DOHH2 (cell line): ENCODE measurements around the gene IFNA5.

Experiments
- H3F3A ChIP-seq: fragments of 200-600 bp; sonication (generic), shearing (Covaris generic); 2 replicates; pipeline ENCODE4 v1.6.0; 2016; ENCODE audit warnings: antibody characterized with exemption, mild to moderate bottlenecking; ENCODE audit not compliant: control insufficient read depth, insufficient read depth
- H3K27ac ChIP-seq: fragments of 200-600 bp; sonication (generic); 2 replicates; pipeline ENCODE4 v1.5.1; 2014; ENCODE audit warnings: low read depth, mild to moderate bottlenecking, low read length, moderate library complexity
- H3K27me3 ChIP-seq: fragments of 200-600 bp; sonication (generic); 2 replicates; pipeline ENCODE4 v1.6.1; 2014; ENCODE audit warnings: mild to moderate bottlenecking, low read length, mixed read lengths; ENCODE audit not compliant: control insufficient read depth
- H3K36me3 ChIP-seq: fragments of 200-600 bp; sonication (generic); 2 replicates; pipeline ENCODE4 v1.6.1; 2014; ENCODE audit warnings: mild to moderate bottlenecking, low read length, moderate library complexity, mixed read lengths; ENCODE audit not compliant: control insufficient read depth
- H3K4me1 ChIP-seq: fragments of 200-600 bp; sonication (generic); 2 replicates; pipeline ENCODE4 v1.6.1; 2014; ENCODE audit warnings: mild to moderate bottlenecking, low read length, mixed read lengths; ENCODE audit not compliant: control insufficient read depth
- H3K4me2 ChIP-seq: fragments of 200-600 bp; sonication (generic); 2 replicates; pipeline ENCODE4 v1.6.0; 2014; ENCODE audit warnings: mild to moderate bottlenecking, low read length, moderate library complexity
- H3K4me3 ChIP-seq: fragments of 200-600 bp; sonication (generic); 2 replicates; pipeline ENCODE4 v1.5.1; 2014; ENCODE audit warnings: mild to moderate bottlenecking, low read length, mixed read lengths
- H3K79me2 ChIP-seq: fragments of 200-600 bp; sonication (generic); 2 replicates; pipeline ENCODE4 v1.6.1; 2014; ENCODE audit warnings: mild to moderate bottlenecking, low read length, mixed read lengths; ENCODE audit not compliant: control insufficient read depth
- H3K9me2 ChIP-seq: fragments of 200-600 bp; sonication (generic); replicated peaks from 2 replicates; pipeline ENCODE4 v1.6.1; 2014; ENCODE audit warnings: mild to moderate bottlenecking, low read length, mixed read lengths; ENCODE audit not compliant: control insufficient read depth
- H3K9me3 ChIP-seq: fragments of 200-600 bp; sonication (generic); 2 replicates; pipeline ENCODE4 v1.6.1; 2014; ENCODE audit warnings: antibody characterized with exemption, low read length, mixed read lengths; ENCODE audit not compliant: control insufficient read depth, insufficient read depth
- H4K20me1 ChIP-seq: fragments of 200-600 bp; sonication (generic); 2 replicates; pipeline ENCODE4 v1.6.0; 2014; ENCODE audit warnings: low read depth, mild to moderate bottlenecking, antibody characterized with exemption, low read length, moderate library complexity; ENCODE audit not compliant: control insufficient read depth, insufficient read depth
- EZH2phosphoT487 ChIP-seq: fragments of 200-600 bp; sonication (generic); IDR thresholded peaks from 2 replicates; pipeline ENCODE4 v1.6.1; 2017; ENCODE audit warnings: borderline replicate concordance, mild to moderate bottlenecking, antibody characterized with exemption, low read length, moderate library complexity, mixed read lengths
- TF ChIP-seq, protein P1 (sequence below): fragments of 200-600 bp; sonication (generic); IDR thresholded peaks from one replicate; pipeline ENCODE4 v1.5.1; 2014; ENCODE audit warnings: antibody characterized with exemption, mild to moderate bottlenecking, low read depth, low read length; ENCODE audit not compliant: poor library complexity, severe bottlenecking

The IFNA5 gene

DNA sequence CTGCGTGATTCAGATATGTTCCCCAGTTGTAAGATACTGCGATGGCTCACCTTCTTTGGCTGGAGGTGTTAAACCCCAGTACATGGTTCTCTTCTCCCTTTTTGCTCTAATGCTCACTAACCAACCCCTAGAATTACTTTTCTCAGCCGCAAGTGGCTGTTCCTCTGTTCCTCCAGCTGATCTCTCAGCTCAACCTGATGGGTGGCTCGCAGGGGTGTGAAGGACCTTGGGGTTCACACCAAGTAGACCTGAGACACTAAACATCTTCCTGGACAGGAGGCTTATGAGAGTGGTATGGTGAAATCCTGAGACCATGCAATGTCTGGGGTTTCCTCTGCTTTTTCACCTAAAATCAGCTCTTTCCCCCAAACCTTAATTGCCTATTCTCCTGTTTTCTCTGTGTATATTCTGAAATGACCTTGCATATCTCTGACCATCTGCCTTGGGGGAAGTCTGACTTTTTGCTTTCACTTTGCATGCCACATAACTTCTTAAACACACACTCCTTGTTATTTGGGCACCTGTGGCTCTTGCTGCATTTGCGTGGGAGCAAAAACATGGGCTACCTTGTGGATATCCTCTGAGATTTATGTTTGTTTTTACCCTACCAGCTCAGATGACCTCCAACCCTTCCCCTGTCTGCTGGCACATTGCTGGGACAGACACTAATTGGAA lies 49.4 kb downstream of the IFNA5 start:
- Histone ChIP-seq H3K27me3 (peaks cover 37% of the 10 kb centered on the region), H3K4me2 (no peak overlapping the region)

More for the DNA sequence above, 49.4 kb downstream of the IFNA5 start:
- H3K4me1 ChIP-seq, result peaks cover 4% of the 10 kb centered on the region
- no peaks in the 10 kb centered on the region for H3K79me2 ChIP-seq
- no peaks in the 10 kb centered on the region for H3K9me2 ChIP-seq
- no peaks in the 10 kb centered on the region for H3F3A ChIP-seq
- no peaks in the 10 kb centered on the region for H3K9me3 ChIP-seq
- no peak for TF ChIP-seq EZH2phosphoT487
- TF ChIP-seq, protein P1, sequence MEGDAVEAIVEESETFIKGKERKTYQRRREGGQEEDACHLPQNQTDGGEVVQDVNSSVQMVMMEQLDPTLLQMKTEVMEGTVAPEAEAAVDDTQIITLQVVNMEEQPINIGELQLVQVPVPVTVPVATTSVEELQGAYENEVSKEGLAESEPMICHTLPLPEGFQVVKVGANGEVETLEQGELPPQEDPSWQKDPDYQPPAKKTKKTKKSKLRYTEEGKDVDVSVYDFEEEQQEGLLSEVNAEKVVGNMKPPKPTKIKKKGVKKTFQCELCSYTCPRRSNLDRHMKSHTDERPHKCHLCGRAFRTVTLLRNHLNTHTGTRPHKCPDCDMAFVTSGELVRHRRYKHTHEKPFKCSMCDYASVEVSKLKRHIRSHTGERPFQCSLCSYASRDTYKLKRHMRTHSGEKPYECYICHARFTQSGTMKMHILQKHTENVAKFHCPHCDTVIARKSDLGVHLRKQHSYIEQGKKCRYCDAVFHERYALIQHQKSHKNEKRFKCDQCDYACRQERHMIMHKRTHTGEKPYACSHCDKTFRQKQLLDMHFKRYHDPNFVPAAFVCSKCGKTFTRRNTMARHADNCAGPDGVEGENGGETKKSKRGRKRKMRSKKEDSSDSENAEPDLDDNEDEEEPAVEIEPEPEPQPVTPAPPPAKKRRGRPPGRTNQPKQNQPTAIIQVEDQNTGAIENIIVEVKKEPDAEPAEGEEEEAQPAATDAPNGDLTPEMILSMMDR, result no peak
- no peaks in the 10 kb centered on the region for H4K20me1 ChIP-seq
- no peaks in the 10 kb centered on the region for H3K36me3 ChIP-seq
- H3K27ac ChIP-seq, result no peak overlapping the region
- H3K4me3 ChIP-seq, result no peak overlapping the region
